GM21390 (cell line): Measurements from ENCODE around the gene SYNE4.
"Not testable (repeated sequence)": the region's sequence is repeated elsewhere in the genome, so short reads cannot be mapped to it uniquely, and the experiment has no call there.

Experiments used
- ATAC-seq: cut with Tn5 transposase; IDR thresholded peaks from one replicate; pipeline ENCODE4 v1.9.1; 2021; ENCODE audit not compliant: unreplicated experiment

SYNE4 gene

GRCh38 chr19:35957411-35957810, 51.2 kb downstream of the SYNE4 start:
- not testable (repeated sequence) for ATAC-seq

GRCh38 chr19:35955881-35956634, 52.6 kb downstream of the SYNE4 start:
- ATAC-seq, result no peak
